Measurements from ENCODE around the gene PPP2R2D.

The PPP2R2D gene

DNA sequence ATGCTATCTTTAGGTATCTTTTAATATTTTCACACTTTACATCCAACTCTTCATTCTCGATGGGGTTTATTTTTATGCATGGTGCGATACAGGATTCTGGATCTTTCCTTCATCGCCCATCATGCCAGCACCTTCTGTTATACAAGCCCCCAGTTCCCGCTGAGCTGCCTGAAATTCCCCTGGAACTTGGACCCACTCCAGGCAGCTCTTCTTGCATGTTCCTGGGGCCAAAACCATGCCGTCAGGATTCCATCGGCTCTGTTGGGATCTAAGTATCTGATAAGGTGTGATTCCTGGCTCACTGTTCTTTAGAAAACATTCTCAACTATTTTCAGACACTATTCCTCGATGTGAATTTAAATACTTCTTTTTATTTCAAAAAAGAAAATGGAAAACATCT lies 40.5 kb upstream of the PPP2R2D start:
- Histone ChIP-seq H3K36me3 (ENCODE audit: insufficient read depth) (no peaks in the 10 kb centered on the region), H3K4me3 (IDR thresholded peaks at IDR 0.05; ENCODE audit: insufficient read depth, low read depth, low read length) (no peak overlapping the region), H3K4me1 (ENCODE audit: low read depth, poor library complexity, severe bottlenecking) (no peaks in the 10 kb centered on the region), H3K27me3 (ENCODE audit: insufficient read depth, low read depth) (peaks cover 18% of the 10 kb centered on the region; the same call in 1 of the 2 replicates), H4K20me1 (ENCODE audit: insufficient read depth) (no peaks in the 10 kb centered on the region), H3K27ac (no peak overlapping the region), H3K9ac (no peak overlapping the region), H2AFZ (ENCODE audit: low read depth) (no peak overlapping the region), H3K4me2 (no peak overlapping the region), H3K79me2 (ENCODE audit: insufficient read depth, low read depth) (no peaks in the 10 kb centered on the region)
- TF ChIP-seq, protein P1, sequence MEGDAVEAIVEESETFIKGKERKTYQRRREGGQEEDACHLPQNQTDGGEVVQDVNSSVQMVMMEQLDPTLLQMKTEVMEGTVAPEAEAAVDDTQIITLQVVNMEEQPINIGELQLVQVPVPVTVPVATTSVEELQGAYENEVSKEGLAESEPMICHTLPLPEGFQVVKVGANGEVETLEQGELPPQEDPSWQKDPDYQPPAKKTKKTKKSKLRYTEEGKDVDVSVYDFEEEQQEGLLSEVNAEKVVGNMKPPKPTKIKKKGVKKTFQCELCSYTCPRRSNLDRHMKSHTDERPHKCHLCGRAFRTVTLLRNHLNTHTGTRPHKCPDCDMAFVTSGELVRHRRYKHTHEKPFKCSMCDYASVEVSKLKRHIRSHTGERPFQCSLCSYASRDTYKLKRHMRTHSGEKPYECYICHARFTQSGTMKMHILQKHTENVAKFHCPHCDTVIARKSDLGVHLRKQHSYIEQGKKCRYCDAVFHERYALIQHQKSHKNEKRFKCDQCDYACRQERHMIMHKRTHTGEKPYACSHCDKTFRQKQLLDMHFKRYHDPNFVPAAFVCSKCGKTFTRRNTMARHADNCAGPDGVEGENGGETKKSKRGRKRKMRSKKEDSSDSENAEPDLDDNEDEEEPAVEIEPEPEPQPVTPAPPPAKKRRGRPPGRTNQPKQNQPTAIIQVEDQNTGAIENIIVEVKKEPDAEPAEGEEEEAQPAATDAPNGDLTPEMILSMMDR (conservative IDR thresholded peaks at IDR 0.05; ENCODE audit: low read depth, low read length): no peak

DNA sequence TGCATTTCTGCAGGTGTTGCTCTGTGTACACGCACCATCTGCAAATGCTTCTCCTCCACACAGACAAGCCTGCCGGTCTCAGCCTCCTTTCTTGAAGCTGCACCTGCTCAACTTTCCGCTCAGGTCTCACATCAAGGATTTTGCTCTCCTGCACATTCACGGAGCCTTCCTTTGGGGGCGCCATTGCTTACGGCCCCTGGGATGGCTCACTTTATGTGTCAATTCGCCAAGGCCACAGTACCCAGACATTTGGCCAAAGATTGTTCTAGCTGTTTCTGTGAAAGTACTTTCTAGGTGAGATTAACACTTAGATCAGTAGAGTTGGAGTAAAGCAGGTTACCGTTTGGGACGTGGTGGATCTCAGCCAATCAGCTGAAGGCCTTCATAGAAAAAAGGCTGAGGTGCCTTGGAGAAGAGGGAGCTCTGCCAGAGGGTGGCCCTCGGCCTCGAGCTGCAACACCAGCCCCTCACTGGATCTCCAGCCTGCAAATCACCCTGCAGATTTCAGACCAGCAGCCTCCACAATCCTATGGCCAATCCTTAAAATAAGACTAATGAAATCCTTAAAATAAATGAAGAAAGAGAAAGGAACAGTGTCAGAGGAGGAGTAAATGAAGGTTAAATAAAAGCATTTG lies 39.9 kb upstream of the PPP2R2D start:
- Histone ChIP-seq H3K36me3 (ENCODE audit: insufficient read depth) (no peaks in the 10 kb centered on the region), H3K4me1 (ENCODE audit: low read depth, poor library complexity, severe bottlenecking) (no peaks in the 10 kb centered on the region), H3K9ac (no peak overlapping the region), H4K20me1 (ENCODE audit: insufficient read depth) (no peaks in the 10 kb centered on the region), H3K27ac (no peak overlapping the region), H3K4me3 (IDR thresholded peaks at IDR 0.05; ENCODE audit: insufficient read depth, low read depth, low read length) (no peak overlapping the region), H3K79me2 (ENCODE audit: insufficient read depth, low read depth) (no peaks in the 10 kb centered on the region), H3K4me2 (no peak overlapping the region), H2AFZ (ENCODE audit: low read depth) (no peak overlapping the region), H3K27me3 (ENCODE audit: insufficient read depth, low read depth) (peaks cover 24% of the 10 kb centered on the region; the same call in 1 of the 2 replicates)
- TF ChIP-seq, protein P1 (conservative IDR thresholded peaks at IDR 0.05; ENCODE audit: low read depth, low read length): no peak

DNA sequence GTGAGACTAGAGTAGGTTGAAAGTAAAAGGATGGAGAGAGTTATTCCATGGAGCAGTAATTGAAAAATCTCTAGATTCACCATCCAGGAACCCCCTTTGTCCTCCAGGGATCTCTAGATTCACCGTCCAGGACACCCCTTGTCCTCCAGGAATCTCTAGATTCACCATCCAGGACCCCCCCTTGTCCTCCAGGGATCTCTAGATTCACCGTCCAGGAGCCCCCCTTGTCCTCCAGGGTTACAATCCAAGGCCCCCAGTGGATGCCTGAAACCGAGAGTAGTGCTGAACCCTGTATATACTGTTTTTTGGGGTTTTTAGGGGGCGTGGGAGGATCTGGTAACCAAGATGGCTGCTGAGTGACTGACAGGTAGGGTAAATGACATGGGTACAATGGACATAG lies 38.3 kb upstream of the PPP2R2D start:
- no peak overlapping the region for H3K4me3 ChIP-seq (IDR thresholded peaks at IDR 0.05; ENCODE audit: insufficient read depth, low read depth, low read length)
- no peak overlapping the region for H3K4me2 ChIP-seq
- no peak overlapping the region for H3K9ac ChIP-seq
- H3K27ac ChIP-seq: no peak overlapping the region
- no peaks in the 10 kb centered on the region for H3K79me2 ChIP-seq (ENCODE audit: insufficient read depth, low read depth)
- no peak overlapping the region for H2AFZ ChIP-seq (ENCODE audit: low read depth)
- no peaks in the 10 kb centered on the region for H3K4me1 ChIP-seq (ENCODE audit: low read depth, poor library complexity, severe bottlenecking)
- H3K36me3 ChIP-seq (ENCODE audit: insufficient read depth): no peaks in the 10 kb centered on the region
- H3K27me3 ChIP-seq (ENCODE audit: insufficient read depth, low read depth): peaks cover 36% of the 10 kb centered on the region; the same call in 1 of the 2 replicates
- no peaks in the 10 kb centered on the region for H4K20me1 ChIP-seq (ENCODE audit: insufficient read depth)
- TF ChIP-seq, protein P1 (conservative IDR thresholded peaks at IDR 0.05; ENCODE audit: low read depth, low read length): no peak

DNA sequence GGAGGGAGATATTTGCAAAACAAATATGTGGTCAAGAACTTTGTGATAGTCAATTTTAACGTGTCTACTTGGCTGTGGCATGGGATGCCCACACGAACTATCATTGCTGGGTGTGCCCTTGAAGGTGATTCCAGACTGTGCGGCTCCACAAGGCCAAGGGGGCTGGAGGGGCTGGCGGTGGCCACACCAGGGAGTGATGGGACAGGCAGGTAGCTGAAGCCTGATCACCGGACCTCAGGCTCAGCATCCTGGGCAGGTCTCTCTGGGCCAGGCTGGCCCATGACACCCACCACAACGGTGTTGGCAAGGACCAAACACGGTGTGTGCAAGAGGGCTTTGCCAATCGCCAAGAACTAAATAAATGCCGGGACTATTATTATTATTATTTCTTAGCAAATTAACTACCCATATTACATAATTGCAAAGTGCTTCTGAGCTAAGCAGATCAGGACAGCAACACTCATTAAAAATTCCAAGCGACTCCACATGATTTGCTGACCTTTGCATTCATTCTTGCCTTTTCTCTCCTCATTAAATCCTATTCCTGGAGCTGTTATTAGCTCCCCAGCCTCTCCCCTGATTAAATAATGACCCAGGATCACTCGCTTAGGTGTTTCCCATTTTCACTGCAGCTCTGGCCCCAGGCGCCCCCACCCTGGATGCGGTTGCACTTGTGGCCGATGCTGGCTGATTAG lies 35.4 kb upstream of the PPP2R2D start:
- no peaks in the 10 kb centered on the region for H3K79me2 ChIP-seq (ENCODE audit: insufficient read depth, low read depth)
- H3K27me3 ChIP-seq (ENCODE audit: insufficient read depth, low read depth): peaks cover 48% of the 10 kb centered on the region; the same call in 1 of the 2 replicates
- TF ChIP-seq, protein P1 (conservative IDR thresholded peaks at IDR 0.05; ENCODE audit: low read depth, low read length): no peak
- no peak overlapping the region for H2AFZ ChIP-seq (ENCODE audit: low read depth)
- no peak overlapping the region for H3K4me2 ChIP-seq
- H3K4me1 ChIP-seq (ENCODE audit: low read depth, poor library complexity, severe bottlenecking): no peaks in the 10 kb centered on the region
- no peak overlapping the region for H3K4me3 ChIP-seq (IDR thresholded peaks at IDR 0.05; ENCODE audit: insufficient read depth, low read depth, low read length)
- H4K20me1 ChIP-seq (ENCODE audit: insufficient read depth): no peaks in the 10 kb centered on the region
- H3K36me3 ChIP-seq (ENCODE audit: insufficient read depth): no peaks in the 10 kb centered on the region
- H3K27ac ChIP-seq: no peak overlapping the region
- no peak overlapping the region for H3K9ac ChIP-seq
